Breast epithelium (tissue), 4 donors: ENCODE measurements around the gene PDGFA. TPM values are rescaled to one million over a fixed set of nuclear protein-coding genes. Genes with fewer than 3 reads are reported as not detected.

Experiments
- DNase-seq, 2 donors: peaks; one replicate each; pipeline ENCODE4 v3.0.0-alpha.2; 2019; ENCODE audit warnings: low spot score in 2 of 2
- H3K27ac ChIP-seq, 2 donors: fragments of 200-600 bp; sonication (generic) in 1 of 2; one replicate each; pipeline ENCODE4 v1.5.1; 2016 to 2019; ENCODE audit warnings: mild to moderate bottlenecking in 1 of 2
- H3K27me3 ChIP-seq, 2 donors: fragments of 200-600 bp; sonication (generic) in 1 of 2; one replicate each; pipeline versions ENCODE4 v1.5.1 to v1.6.0; 2017 to 2019; ENCODE audit warnings: control low read depth in 1 of 2, mild to moderate bottlenecking in 1 of 2
- H3K36me3 ChIP-seq: fragments of 200-600 bp; one replicate; pipeline ENCODE4 v1.5.1; 2019
- H3K4me1 ChIP-seq, 2 donors: fragments of 200-600 bp; sonication (generic); one replicate each; pipeline ENCODE4 v1.5.1; 2016 to 2019; ENCODE audit warnings: control low read depth in 1 of 2
- H3K4me3 ChIP-seq, 3 donors: fragments of 200-600 bp; sonication (generic); 1 replicate in 2 of 3; 2 replicates in 1 of 3; pipeline ENCODE4 v1.5.1; 2016 to 2019; ENCODE audit warnings: mild to moderate bottlenecking in 3 of 3, moderate library complexity in 2 of 3
- H3K9me3 ChIP-seq, 2 donors: fragments of 200-600 bp; sonication (generic) in 1 of 2; one replicate each; pipeline ENCODE4 v1.5.1; 2016 to 2019; ENCODE audit warnings: control low read depth in 1 of 2
- CTCF ChIP-seq, 3 donors: fragments of 450-650 bp; IDR thresholded peaks; one replicate each; pipeline ENCODE4 v1.5.1; 2016 to 2017; ENCODE audit warnings: antibody characterized with exemption in 3 of 3, mild to moderate bottlenecking in 3 of 3, moderate library complexity in 3 of 3
- POLR2A ChIP-seq: fragments of 450-650 bp; IDR thresholded peaks from one replicate; pipeline ENCODE4 v1.6.1; 2016; ENCODE audit warnings: antibody characterized with exemption, mild to moderate bottlenecking, moderate library complexity
- POLR2AphosphoS5 ChIP-seq, 3 donors: sonication (generic); formaldehyde crosslinking; IDR thresholded peaks; one replicate each; pipeline ENCODE4 v1.6.1; 2017; ENCODE audit warnings: antibody characterized with exemption in 3 of 3
- intact Hi-C: fragments of 100-400 bp; cut with DNase I; formaldehyde crosslinking; loops from one replicate; pipeline ENCODE4 v1.15.1; 2023; ENCODE audit warnings: low total_unique reads
- total RNA-seq, 3 donors: library from RNA; depleted of rRNA; stranded (reverse); fragments of >200 nt; gene quantifications; one replicate each; pipeline ENCODE4 v1.1.0, GENCODE V29; 2016

PDGFA gene
- total RNA-seq, 3 donors from 2014 or later = 19.8 to 33.4 (median 31.2) TPM

DNA sequence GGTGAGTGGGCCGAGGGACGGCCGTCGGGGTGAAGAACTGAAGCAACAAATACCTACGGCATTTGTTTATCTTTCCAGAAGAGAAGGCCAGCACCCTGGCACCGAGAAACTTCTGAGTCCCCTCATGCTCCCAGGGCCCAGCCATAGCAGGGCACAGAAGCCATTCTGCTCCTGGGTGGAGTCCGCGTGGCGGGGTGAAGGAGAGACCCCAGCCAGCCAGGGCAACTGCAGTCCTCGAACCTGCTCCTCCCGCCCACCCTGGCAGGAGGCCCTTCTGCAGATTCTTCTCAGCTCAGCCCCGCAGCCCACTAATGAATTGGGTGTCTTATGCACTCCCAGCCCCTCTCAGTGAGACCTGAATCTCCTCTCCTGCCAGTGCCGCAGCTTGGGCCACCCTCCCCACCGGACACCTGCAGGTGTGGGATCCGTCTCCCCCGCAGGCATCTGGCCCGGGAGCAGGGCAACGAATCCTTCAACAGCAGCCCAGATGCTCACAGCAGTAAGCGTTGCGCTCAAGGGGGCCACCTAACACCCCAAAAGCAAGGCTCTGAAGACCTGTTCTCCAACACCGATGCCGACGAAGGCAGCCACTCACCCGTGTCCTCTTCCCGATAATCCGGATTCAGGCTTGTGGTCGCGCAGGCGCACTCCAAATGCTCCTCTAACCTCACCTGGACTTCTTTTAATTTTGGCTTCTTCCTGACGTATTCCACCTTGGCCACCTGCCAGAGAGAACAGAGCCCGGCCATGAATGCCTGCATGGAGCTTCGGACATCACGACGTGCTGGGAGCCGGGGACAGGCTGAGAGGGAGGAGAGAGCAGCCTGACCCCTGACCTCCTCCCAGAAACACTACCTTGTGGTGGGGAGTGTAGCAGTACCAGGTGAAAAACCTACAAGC, 18.9 kb downstream of the PDGFA start:
- H3K9me3 ChIP-seq = no peaks in the 10 kb centered on the region
- no peak for DNase-seq
- TF ChIP-seq POLR2AphosphoS5 (IDR thresholded peaks at IDR 0.05) = no peak
- no peak for TF ChIP-seq CTCF (IDR thresholded peaks at IDR 0.05)
- TF ChIP-seq POLR2A = no peak
- intact Hi-C loops = no loop called here
- no peak overlapping the region for H3K4me3 ChIP-seq
- H3K36me3 ChIP-seq = no peaks in the 10 kb centered on the region
- H3K27ac ChIP-seq = no peak overlapping the region
- H3K27me3 ChIP-seq = no peaks in the 10 kb centered on the region
- H3K4me1 ChIP-seq = no peaks in the 10 kb centered on the region

DNA sequence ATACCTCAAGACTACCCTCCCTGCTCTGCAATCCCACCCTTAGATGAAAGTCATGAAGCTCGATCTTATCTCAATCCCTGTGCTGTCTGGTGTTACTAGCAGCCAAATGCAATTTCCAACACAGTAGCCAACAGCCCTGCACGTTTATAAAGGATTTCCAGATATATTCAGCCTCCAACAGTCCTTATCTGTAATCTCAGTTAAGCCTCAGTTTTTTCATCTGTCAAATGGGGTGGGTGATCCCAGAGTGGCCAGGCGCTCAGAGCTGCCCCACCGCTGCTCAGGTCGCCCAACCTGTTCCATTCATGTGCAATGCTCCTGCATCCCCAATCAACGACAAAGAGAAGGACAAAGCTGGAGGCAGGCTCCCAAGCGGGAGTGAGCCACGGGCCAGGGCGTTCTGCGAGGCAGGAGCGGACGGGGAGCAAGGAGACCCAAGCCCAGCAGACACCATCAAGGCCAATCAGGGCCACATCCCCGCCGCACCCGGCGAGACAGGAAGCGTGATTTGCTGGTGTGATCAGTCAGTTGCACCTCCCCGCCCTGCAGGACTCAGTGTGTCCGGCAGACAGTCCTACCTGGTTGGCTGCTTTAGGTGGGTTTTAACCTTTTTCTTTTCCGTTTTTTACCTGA, 19.7 kb downstream of the PDGFA start:
- DNase-seq = no peak
- no peaks in the 10 kb centered on the region for H3K4me1 ChIP-seq
- no peak overlapping the region for H3K27ac ChIP-seq
- no peak for TF ChIP-seq POLR2AphosphoS5 (IDR thresholded peaks at IDR 0.05)
- no peak for TF ChIP-seq POLR2A
- TF ChIP-seq CTCF (IDR thresholded peaks at IDR 0.05) = no peak
- no peaks in the 10 kb centered on the region for H3K27me3 ChIP-seq
- H3K9me3 ChIP-seq = no peaks in the 10 kb centered on the region
- no peaks in the 10 kb centered on the region for H3K36me3 ChIP-seq
- H3K4me3 ChIP-seq = no peak overlapping the region
- intact Hi-C loops = loop anchor here (10.0 kb wide), 1 partner anchor 1565 kb away; no protein-coding TSS in a partner anchor

DNA sequence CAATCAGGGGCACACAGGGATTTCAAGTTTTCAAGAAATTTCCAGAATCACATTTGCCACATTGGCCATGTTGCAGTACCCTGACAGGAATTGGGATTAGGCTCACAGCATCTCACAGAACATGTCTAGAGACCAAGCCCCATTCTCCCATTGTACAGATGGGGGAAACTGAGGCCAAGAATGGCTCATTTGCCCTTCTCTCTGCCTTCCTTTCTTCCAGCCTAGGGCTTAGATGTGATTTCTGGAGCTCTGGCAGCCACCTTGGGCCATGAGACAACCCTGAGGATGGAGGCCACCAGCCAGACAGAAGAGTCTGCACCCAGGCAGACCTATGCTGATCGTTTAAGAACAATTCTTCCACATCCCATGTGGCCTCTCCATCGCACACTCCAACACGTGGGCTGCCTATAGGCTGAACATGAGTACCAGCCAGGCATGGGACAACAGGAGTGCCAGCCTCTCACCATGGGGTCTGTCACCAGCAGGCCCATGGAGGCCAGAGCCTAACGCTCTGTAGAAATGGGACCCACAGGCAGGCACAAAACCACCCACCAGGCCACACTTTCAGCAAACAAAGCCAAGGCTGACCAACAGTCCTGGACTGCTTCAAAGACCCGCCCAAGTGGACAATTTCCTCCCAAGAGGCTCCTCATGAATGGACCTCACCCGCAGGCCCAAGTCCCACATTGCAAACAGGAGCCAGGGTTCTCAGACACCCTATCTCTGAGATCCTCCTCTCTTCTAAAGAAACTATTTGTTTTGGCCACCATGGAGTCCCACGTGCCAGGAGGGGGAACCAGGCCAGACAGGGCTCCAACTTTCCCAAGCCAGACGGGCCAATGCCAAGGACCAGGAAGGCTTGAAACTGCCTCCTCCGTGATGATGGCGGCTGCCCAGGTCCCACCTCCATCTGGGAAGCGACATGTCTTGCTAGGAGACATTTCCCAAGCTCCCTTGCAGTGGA, 20.7 kb downstream of the PDGFA start:
- Histone ChIP-seq H3K27ac (peak overlapping the region in 1 of 2 donors; percentile 35), H3K9me3 (no peaks in the 10 kb centered on the region), H3K4me1 (no peaks in the 10 kb centered on the region), H3K27me3 (no peaks in the 10 kb centered on the region), H3K36me3 (no peaks in the 10 kb centered on the region), H3K4me3 (no peak overlapping the region)
- no peak for TF ChIP-seq CTCF (IDR thresholded peaks at IDR 0.05)
- TF ChIP-seq POLR2AphosphoS5 (IDR thresholded peaks at IDR 0.05) = no peak
- no peak for TF ChIP-seq POLR2A
- peak in 1 of 2 donors; percentile 82 for DNase-seq
- intact Hi-C loops = loop anchor here (10.0 kb wide), 1 partner anchor 1566 kb away; no protein-coding TSS in a partner anchor

- H3K27ac ChIP-seq = no peak overlapping the region
- H3K27me3 ChIP-seq = no peaks in the 10 kb centered on the region
- no peak overlapping the region for H3K4me3 ChIP-seq
- no peaks in the 10 kb centered on the region for H3K4me1 ChIP-seq
- no peak for TF ChIP-seq CTCF (IDR thresholded peaks at IDR 0.05)
- no peak for TF ChIP-seq POLR2A
- no peak for TF ChIP-seq POLR2AphosphoS5 (IDR thresholded peaks at IDR 0.05)
- no peaks in the 10 kb centered on the region for H3K9me3 ChIP-seq
- H3K36me3 ChIP-seq = no peaks in the 10 kb centered on the region
- intact Hi-C loops = loop anchor here (10.0 kb wide), 1 partner anchor 1567 kb away; no protein-coding TSS in a partner anchor
- no peak for DNase-seq
These were observed 21.5 kb downstream of the PDGFA start for GRCh38 chr7:497946-498655.
